Spleen (tissue), 11 donors: Measurements from ENCODE around the gene PTK7. TPM values are rescaled to one million over a fixed set of nuclear protein-coding genes. Genes with fewer than 3 reads are reported as not detected.

Experiments used
- DNase-seq: peaks from one replicate; pipeline ENCODE4 v3.0.0-alpha.2; 2020
- H3K27ac ChIP-seq, 8 donors: fragments of 200-600 bp; sonication (generic) in 7 of 8; 1 replicate in 4 of 8; 2 replicates in 4 of 8; pipeline versions ENCODE4 v1.5.0 to v1.8.0; 2016 to 2021; ENCODE audit warnings: inconsistent platforms in 4 of 8, mild to moderate bottlenecking in 4 of 8, moderate library complexity in 1 of 8
- H3K27me3 ChIP-seq, 7 donors: fragments of 200-600 bp; sonication (generic) in 6 of 7; replicated peaks in 1 of 7; 1 replicate in 4 of 7; 2 replicates in 3 of 7; pipeline versions ENCODE4 v1.5.0 to v1.8.0; 2016 to 2021; ENCODE audit warnings: inconsistent platforms in 3 of 7, mild to moderate bottlenecking in 1 of 7
- H3K36me3 ChIP-seq, 6 donors: fragments of 200-600 bp; sonication (generic) in 5 of 6; 1 replicate in 4 of 6; 2 replicates in 2 of 6; pipeline versions ENCODE4 v1.5.0 to v1.8.0; 2016 to 2021; ENCODE audit warnings: inconsistent platforms in 2 of 6
- H3K4me1 ChIP-seq, 6 donors: fragments of 200-600 bp; sonication (generic) in 5 of 6; 1 replicate in 3 of 6; 2 replicates in 3 of 6; pipeline versions ENCODE4 v1.5.0 to v1.8.0; 2016 to 2021; ENCODE audit warnings: inconsistent platforms in 3 of 6
- H3K4me3 ChIP-seq, 8 donors: fragments of 200-600 bp; sonication (generic) in 7 of 8; 1 replicate in 4 of 8; 2 replicates in 4 of 8; pipeline versions ENCODE4 v1.5.0 to v1.8.0; 2016 to 2021; ENCODE audit warnings: inconsistent platforms in 4 of 8, mild to moderate bottlenecking in 4 of 8, moderate library complexity in 2 of 8
- H3K9me3 ChIP-seq, 8 donors: fragments of 200-600 bp; sonication (generic) in 7 of 8; 1 replicate in 4 of 8; 2 replicates in 4 of 8; pipeline versions ENCODE4 v1.5.0 to v1.8.0; 2016 to 2021; ENCODE audit warnings: inconsistent platforms in 4 of 8
- POLR2A ChIP-seq, 3 donors: fragments of 450-650 bp; IDR thresholded peaks; one replicate each; pipeline ENCODE4 v1.5.1; 2017; ENCODE audit warnings: antibody characterized with exemption in 3 of 3, mild to moderate bottlenecking in 1 of 3
- POLR2AphosphoS5 ChIP-seq, 3 donors: sonication (generic); formaldehyde crosslinking; IDR thresholded peaks; one replicate each; pipeline ENCODE4 v1.5.1; 2017; ENCODE audit warnings: antibody characterized with exemption in 3 of 3
- WGBS, 5 donors: extraction: QIAGEN DNeasy Blood & Tissue Kit in 3 of 5; methylation state at CpG; one replicate each; pipeline versions ENCODE4 v1.1.5 to v1.1.7; 2013 to 2018; 5-methylcytosine and 5-hydroxymethylcytosine counted together
- intact Hi-C: fragments of 100-400 bp; cut with DNase I; formaldehyde crosslinking; loops from one replicate; pipeline ENCODE4 v1.15.0; 2023; ENCODE audit warnings: low total_unique reads
- polyA plus RNA-seq, 3 donors: library from polyadenylated mRNA; stranded (reverse); fragments of 200-250 nt; gene quantifications; one replicate each; pipeline ENCODE4 v1.2.1, GENCODE V29; 2013
- total RNA-seq, 7 donors: library from RNA; depleted of rRNA in 3 of 7; stranded (reverse); fragments of >200 nt in 3 of 7; fragmentation: NEBNext Ultra II Directional in 4 of 7; extraction: Animal tissue kit (Norgen Biotek cat#: 25700) in 4 of 7; gene quantifications; one replicate each; pipeline versions ENCODE4 v1.1.0 to v1.2.1, GENCODE V29; 2016 to 2021
- TF ChIP-seq, protein P1 (sequence below), 11 experiments: fragments of 200-600 bp in 7 of 11; fragments of 450-650 bp in 4 of 11; sonication (generic) in 4 of 11; IDR thresholded peaks in 8 of 11; conservative IDR thresholded peaks in 3 of 11; 1 replicate in 7 of 11; 2 replicates in 4 of 11; pipeline versions ENCODE4 v1.4.0 to v1.8.0; 2016 to 2021; ENCODE audit warnings: antibody characterized with exemption in 11 of 11, inconsistent platforms in 4 of 11, mild to moderate bottlenecking in 1 of 11
- donor health status: healthy with polysubstance abuse.
- donor health status: DM: no; HTN: no; CAD: no; lungs with moderate emphysema.
- donor health status: DM: no; HTN: no; CAD: no.
- donor health status: Bipolar disorder and iron deficiency.
- donor health status: healthy.
- donor health status: DM: no; HTN: no; CAD: no.
- donor health status: DM: yes; HTN: yes; CAD: no.

The PTK7 gene
- total and polyA plus RNA-seq, 10 donors: 6.0 to 66.4 (median 25.9) TPM

- intact Hi-C loops: no loop called here
- no peaks in the 10 kb centered on the region for H3K9me3 ChIP-seq
- TF ChIP-seq POLR2AphosphoS5 (IDR thresholded peaks at IDR 0.05) (no peak), POLR2A (IDR thresholded peaks at IDR 0.05) (no peak)
- TF ChIP-seq, protein P1, sequence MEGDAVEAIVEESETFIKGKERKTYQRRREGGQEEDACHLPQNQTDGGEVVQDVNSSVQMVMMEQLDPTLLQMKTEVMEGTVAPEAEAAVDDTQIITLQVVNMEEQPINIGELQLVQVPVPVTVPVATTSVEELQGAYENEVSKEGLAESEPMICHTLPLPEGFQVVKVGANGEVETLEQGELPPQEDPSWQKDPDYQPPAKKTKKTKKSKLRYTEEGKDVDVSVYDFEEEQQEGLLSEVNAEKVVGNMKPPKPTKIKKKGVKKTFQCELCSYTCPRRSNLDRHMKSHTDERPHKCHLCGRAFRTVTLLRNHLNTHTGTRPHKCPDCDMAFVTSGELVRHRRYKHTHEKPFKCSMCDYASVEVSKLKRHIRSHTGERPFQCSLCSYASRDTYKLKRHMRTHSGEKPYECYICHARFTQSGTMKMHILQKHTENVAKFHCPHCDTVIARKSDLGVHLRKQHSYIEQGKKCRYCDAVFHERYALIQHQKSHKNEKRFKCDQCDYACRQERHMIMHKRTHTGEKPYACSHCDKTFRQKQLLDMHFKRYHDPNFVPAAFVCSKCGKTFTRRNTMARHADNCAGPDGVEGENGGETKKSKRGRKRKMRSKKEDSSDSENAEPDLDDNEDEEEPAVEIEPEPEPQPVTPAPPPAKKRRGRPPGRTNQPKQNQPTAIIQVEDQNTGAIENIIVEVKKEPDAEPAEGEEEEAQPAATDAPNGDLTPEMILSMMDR (IDR thresholded peaks at IDR 0.05 in 8 of 11, conservative IDR thresholded peaks at IDR 0.05 in 3 of 11): no peak
- H3K4me3 ChIP-seq: no peak overlapping the region
- H3K27ac ChIP-seq: no peak overlapping the region
- peaks cover 0 to 46% (median 9%) of the 10 kb centered on the region in 6 donors for H3K4me1 ChIP-seq
- H3K27me3 ChIP-seq: no peaks in the 10 kb centered on the region
- DNase-seq: peak; percentile 10
- 82 to 96% (median 91%) methylated on average over 4 of the region's 4 CpGs for whole genome bisulfite sequencing, 5 donors
- no peaks in the 10 kb centered on the region for H3K36me3 ChIP-seq
These were observed 21.4 kb downstream of the PTK7 start for GRCh38 chr6:43097502-43097901.

DNA sequence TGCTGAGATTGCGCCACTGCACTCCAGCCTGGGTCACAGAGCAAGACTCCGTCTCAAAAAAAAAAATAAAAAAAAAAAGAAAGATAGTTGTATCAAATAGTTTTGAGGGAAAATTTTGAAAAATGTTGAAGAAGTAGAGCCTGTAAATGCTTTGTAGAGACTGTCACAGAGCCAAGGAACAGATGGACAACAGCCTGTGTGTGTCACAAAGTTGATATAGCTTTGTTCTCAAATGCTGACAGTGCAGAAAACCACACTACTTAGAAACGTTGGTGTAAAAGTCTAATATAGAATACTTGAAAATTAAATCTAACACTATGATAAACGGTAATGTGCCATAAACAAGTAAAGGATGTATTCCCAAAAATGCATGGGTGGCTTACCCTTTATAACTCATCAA is 25.4 kb downstream of the PTK7 start:
- Histone ChIP-seq H3K4me1 (peaks cover 0 to 10% (median 3%) of the 10 kb centered on the region in 6 donors), H3K4me3 (no peak overlapping the region), H3K36me3 (no peaks in the 10 kb centered on the region), H3K27ac (peak overlapping the region in 1 of 8 donors; percentile 15), H3K27me3 (no peaks in the 10 kb centered on the region), H3K9me3 (no peaks in the 10 kb centered on the region)
- intact Hi-C loops: no loop called here
- DNase-seq: no peak
- TF ChIP-seq POLR2AphosphoS5 (IDR thresholded peaks at IDR 0.05) (no peak), POLR2A (IDR thresholded peaks at IDR 0.05) (no peak)
- TF ChIP-seq, protein P1 (IDR thresholded peaks at IDR 0.05 in 8 of 11, conservative IDR thresholded peaks at IDR 0.05 in 3 of 11): no peak
- WGBS, 5 donors: 66 to 87% (median 72%) methylated on average over 4 of the region's 4 CpGs

DNA sequence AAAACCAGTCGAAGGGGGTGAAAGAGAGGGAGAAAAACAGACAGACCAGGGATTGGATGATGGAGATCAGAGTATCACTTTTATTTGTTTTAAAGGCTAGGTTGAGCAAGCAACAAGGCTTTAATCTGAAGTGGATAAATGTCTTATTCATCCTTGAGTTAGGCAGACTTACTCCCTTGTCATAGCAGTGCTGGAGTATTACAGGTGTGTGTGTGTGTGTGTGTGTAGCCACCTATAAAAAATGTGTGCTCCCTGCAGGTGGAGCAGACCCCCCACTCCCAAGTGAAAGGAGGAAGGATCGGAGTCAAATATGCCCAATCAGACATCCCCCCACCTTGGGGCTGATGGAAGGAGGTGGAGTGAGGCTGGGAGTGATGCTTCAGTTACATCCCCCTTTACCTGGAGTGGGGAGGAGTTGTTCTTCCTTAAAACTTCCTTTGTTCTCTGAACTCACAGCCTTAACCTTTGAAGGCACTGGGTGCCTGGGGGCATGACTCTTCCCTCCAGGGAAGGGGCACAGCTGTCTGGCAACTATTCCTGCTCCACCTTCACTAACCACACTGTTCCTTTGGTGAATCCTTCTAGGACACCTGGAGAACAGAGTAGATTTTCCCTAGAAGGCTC is 27.3 kb downstream of the PTK7 start:
- no peak for TF ChIP-seq POLR2A (IDR thresholded peaks at IDR 0.05)
- TF ChIP-seq, protein P1 (IDR thresholded peaks at IDR 0.05 in 8 of 11, conservative IDR thresholded peaks at IDR 0.05 in 3 of 11): no peak
- TF ChIP-seq POLR2AphosphoS5 (IDR thresholded peaks at IDR 0.05): no peak
- 51 to 91% (median 74%) methylated on average over 2 of the region's 2 CpGs for WGBS, 5 donors
- intact Hi-C loops: no loop called here
- H3K27me3 ChIP-seq: no peaks in the 10 kb centered on the region
- H3K4me3 ChIP-seq: no peak overlapping the region
- H3K27ac ChIP-seq: no peak overlapping the region
- no peaks in the 10 kb centered on the region for H3K36me3 ChIP-seq
- H3K4me1 ChIP-seq: no peaks in the 10 kb centered on the region
- DNase-seq: no peak
- no peaks in the 10 kb centered on the region for H3K9me3 ChIP-seq

DNA sequence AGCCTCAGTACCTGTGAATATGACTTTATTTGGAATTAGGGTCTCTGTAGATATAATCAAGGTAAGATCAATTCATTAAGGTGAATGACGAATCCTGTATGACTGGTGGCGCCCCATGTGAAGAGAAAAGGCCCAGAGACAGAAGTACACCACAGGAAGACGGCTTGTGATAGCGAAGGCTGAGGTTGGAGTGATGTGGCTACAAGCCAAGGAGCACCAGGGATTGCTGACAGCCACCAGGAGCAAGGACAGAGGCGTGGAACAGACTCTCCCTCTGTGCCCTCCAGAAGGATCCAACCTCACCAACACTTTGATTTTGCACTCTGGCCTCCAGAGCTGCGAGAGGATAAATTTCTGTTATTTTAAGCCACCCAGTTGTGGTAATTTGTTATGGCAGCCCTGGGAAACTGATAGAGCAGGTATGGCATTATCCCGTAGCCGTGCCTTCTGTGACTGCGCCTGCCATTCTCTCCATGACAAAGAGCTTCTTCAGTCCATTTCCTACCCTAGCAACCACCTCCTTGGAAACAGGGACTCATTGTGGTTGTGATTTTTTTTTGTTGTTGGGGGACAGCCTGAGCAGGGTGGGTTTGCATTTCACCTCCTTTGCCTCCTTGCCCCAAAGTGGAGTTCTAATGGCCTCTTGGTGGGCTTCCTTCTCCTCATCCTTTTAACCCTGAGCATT is 29.6 kb downstream of the PTK7 start:
- Histone ChIP-seq H3K4me1 (no peaks in the 10 kb centered on the region), H3K27me3 (no peaks in the 10 kb centered on the region), H3K36me3 (no peaks in the 10 kb centered on the region), H3K9me3 (no peaks in the 10 kb centered on the region), H3K27ac (no peak overlapping the region), H3K4me3 (no peak overlapping the region)
- no peak for DNase-seq
- TF ChIP-seq, protein P1 (IDR thresholded peaks at IDR 0.05 in 8 of 11, conservative IDR thresholded peaks at IDR 0.05 in 3 of 11): no peak
- no peak for TF ChIP-seq POLR2A (IDR thresholded peaks at IDR 0.05)
- TF ChIP-seq POLR2AphosphoS5 (IDR thresholded peaks at IDR 0.05): no peak
- whole genome bisulfite sequencing, 5 donors: 79 to 91% (median 81%) methylated on average over 9 of the region's 9 CpGs
- intact Hi-C loops: no loop called here
